Measurements from ENCODE around the gene ANO4.
"Not testable (repeated sequence)": the region's sequence is repeated elsewhere in the genome, so short reads cannot be mapped to it uniquely, and the experiment has no call there.

ANO4 gene

GRCh38 chr12:101062508-101062907, 267.9 kb downstream of the ANO4 start:
- DNase-seq (ENCODE audit: low read depth); H3K4me3 ChIP-seq (ENCODE audit: low read depth, low read length): not testable (repeated sequence)

GRCh38 chr12:101064721-101065120, 270.1 kb downstream of the ANO4 start:
- DNase-seq (ENCODE audit: low read depth), result no peak
- no peak overlapping the region for H3K4me3 ChIP-seq (ENCODE audit: low read depth, low read length)

- no peak overlapping the region for H3K4me3 ChIP-seq (ENCODE audit: low read depth, low read length)
- DNase-seq (ENCODE audit: low read depth), result no peak
These were observed 271.9 kb downstream of the ANO4 start for GRCh38 chr12:101066489-101066888.

GRCh38 chr12:101068402-101068801, 273.8 kb downstream of the ANO4 start:
- H3K4me3 ChIP-seq (ENCODE audit: low read depth, low read length), result no peak overlapping the region
- DNase-seq (ENCODE audit: low read depth), result no peak

- H3K4me3 ChIP-seq (ENCODE audit: low read depth, low read length), result no peak overlapping the region
- DNase-seq (ENCODE audit: low read depth), result no peak
These were observed 274.3 kb downstream of the ANO4 start for GRCh38 chr12:101068836-101069235.

GRCh38 chr12:101074940-101075680, 280.5 kb downstream of the ANO4 start:
- no peak overlapping the region for H3K4me3 ChIP-seq (ENCODE audit: low read depth, low read length)
- DNase-seq (ENCODE audit: low read depth), result no peak

GRCh38 chr12:101076921-101077320, 282.3 kb downstream of the ANO4 start:
- H3K4me3 ChIP-seq (ENCODE audit: low read depth, low read length), result no peak overlapping the region
- no peak for DNase-seq (ENCODE audit: low read depth)

GRCh38 chr12:101077791-101078528, 283.4 kb downstream of the ANO4 start:
- no peak overlapping the region for H3K4me3 ChIP-seq (ENCODE audit: low read depth, low read length)
- DNase-seq (ENCODE audit: low read depth), result no peak

- no peak for DNase-seq (ENCODE audit: low read depth)
- no peak overlapping the region for H3K4me3 ChIP-seq (ENCODE audit: low read depth, low read length)
These were observed 284.1 kb downstream of the ANO4 start for GRCh38 chr12:101078536-101079285.

- no peak for DNase-seq (ENCODE audit: low read depth)
- no peak overlapping the region for H3K4me3 ChIP-seq (ENCODE audit: low read depth, low read length)
These were observed 288.1 kb downstream of the ANO4 start for GRCh38 chr12:101082706-101083105.

- no peak overlapping the region for H3K4me3 ChIP-seq (ENCODE audit: low read depth, low read length)
- peak; percentile 64 for DNase-seq (ENCODE audit: low read depth)
These were observed 292.0 kb downstream of the ANO4 start for GRCh38 chr12:101086490-101087135.

- H3K4me3 ChIP-seq (ENCODE audit: low read depth, low read length), result no peak overlapping the region
- DNase-seq (ENCODE audit: low read depth), result no peak
These were observed 293.3 kb downstream of the ANO4 start for GRCh38 chr12:101087920-101088319.

- no peak overlapping the region for H3K4me3 ChIP-seq (ENCODE audit: low read depth, low read length)
- no peak for DNase-seq (ENCODE audit: low read depth)
These were observed 294.7 kb downstream of the ANO4 start for GRCh38 chr12:101089271-101089670.

GRCh38 chr12:101090222-101090621, 295.6 kb downstream of the ANO4 start:
- not testable (repeated sequence) for H3K4me3 ChIP-seq (ENCODE audit: low read depth, low read length); DNase-seq (ENCODE audit: low read depth)

- DNase-seq (ENCODE audit: low read depth), result no peak
These were observed 303.4 kb downstream of the ANO4 start for GRCh38 chr12:101097829-101098580.

GRCh38 chr12:101107032-101107763, 312.6 kb downstream of the ANO4 start:
- no peak for DNase-seq (ENCODE audit: low read depth)
- no peak overlapping the region for H3K4me3 ChIP-seq (ENCODE audit: low read depth, low read length)

More at GRCh38 chr12:101097829-101098580, 303.4 kb downstream of the ANO4 start:
- H3K4me3 ChIP-seq (ENCODE audit: low read depth, low read length), result no peak overlapping the region

GRCh38 chr12:101108130-101108529, 313.6 kb downstream of the ANO4 start:
- no peak for DNase-seq (ENCODE audit: low read depth)
- H3K4me3 ChIP-seq (ENCODE audit: low read depth, low read length), result no peak overlapping the region

GRCh38 chr12:101110866-101111265, 316.3 kb downstream of the ANO4 start:
- no peak for DNase-seq (ENCODE audit: low read depth)
- H3K4me3 ChIP-seq (ENCODE audit: low read depth, low read length), result no peak overlapping the region
